Erythroblast (primary cell): ENCODE data around the gene AKT3.

Source experiments
- DNase-seq, 2 experiments: peaks; one replicate each; lab custom pipeline; 2025; lab: John Stamatoyannopoulos, UW
- GATA1 ChIP-seq: IDR thresholded peaks from 2 replicates; pipeline ENCODE4 v1.6.1; 2011; ENCODE audit warnings: low read depth, mild to moderate bottlenecking, control low read depth, low read length, moderate library complexity
- POLR2A ChIP-seq: IDR thresholded peaks from 2 replicates; pipeline ENCODE4 v1.6.1; 2011; ENCODE audit warnings: mild to moderate bottlenecking, low read length

Gene AKT3

GRCh38 chr1:243455760-243456651, 394.0 kb downstream of the AKT3 start:
- no peak for TF ChIP-seq GATA1
- TF ChIP-seq POLR2A: no peak
- no peak for DNase-seq

GRCh38 chr1:243454328-243454997, 395.6 kb downstream of the AKT3 start:
- no peak for DNase-seq
- TF ChIP-seq GATA1 (no peak), POLR2A (no peak)

GRCh38 chr1:243452092-243452491, 398.0 kb downstream of the AKT3 start:
- DNase-seq: no peak
- TF ChIP-seq GATA1 (no peak), POLR2A (no peak)

GRCh38 chr1:243449373-243449772, 400.7 kb downstream of the AKT3 start:
- no peak for TF ChIP-seq GATA1
- TF ChIP-seq POLR2A: no peak
- no peak for DNase-seq

- DNase-seq: peak in 1 of 2 experiments; percentile 38
- TF ChIP-seq POLR2A (no peak), GATA1 (no peak)
Observed at GRCh38 chr1:243447844-243448243, 402.2 kb downstream of the AKT3 start.

- TF ChIP-seq POLR2A: peak; percentile 17
- TF ChIP-seq GATA1: no peak
- peak; percentile 86 to 93 for DNase-seq
Observed at GRCh38 chr1:243447347-243447746, 402.7 kb downstream of the AKT3 start.

GRCh38 chr1:243443557-243443956, 406.5 kb downstream of the AKT3 start:
- DNase-seq: no peak
- no peak for TF ChIP-seq POLR2A
- TF ChIP-seq GATA1: no peak

- TF ChIP-seq GATA1: no peak
- no peak for TF ChIP-seq POLR2A
- DNase-seq: no peak
Observed at GRCh38 chr1:243441601-243442000, 408.4 kb downstream of the AKT3 start.

- no peak for DNase-seq
- TF ChIP-seq POLR2A (no peak), GATA1 (no peak)
Observed at GRCh38 chr1:243440406-243440805, 409.6 kb downstream of the AKT3 start.

GRCh38 chr1:243438815-243439214, 411.2 kb downstream of the AKT3 start:
- DNase-seq: no peak
- TF ChIP-seq POLR2A (no peak), GATA1 (no peak)
